ENCODE measurements around the gene TSC2. TPM values are rescaled to one million over a fixed set of nuclear protein-coding genes. Genes with fewer than 3 reads are reported as not detected.
"Not testable (repeated sequence)": the region's sequence is repeated elsewhere in the genome, so short reads cannot be mapped to it uniquely, and the experiment has no call there.

TSC2 gene
- total RNA-seq, 1 experiment from 2014 or later = 134 TPM

DNA sequence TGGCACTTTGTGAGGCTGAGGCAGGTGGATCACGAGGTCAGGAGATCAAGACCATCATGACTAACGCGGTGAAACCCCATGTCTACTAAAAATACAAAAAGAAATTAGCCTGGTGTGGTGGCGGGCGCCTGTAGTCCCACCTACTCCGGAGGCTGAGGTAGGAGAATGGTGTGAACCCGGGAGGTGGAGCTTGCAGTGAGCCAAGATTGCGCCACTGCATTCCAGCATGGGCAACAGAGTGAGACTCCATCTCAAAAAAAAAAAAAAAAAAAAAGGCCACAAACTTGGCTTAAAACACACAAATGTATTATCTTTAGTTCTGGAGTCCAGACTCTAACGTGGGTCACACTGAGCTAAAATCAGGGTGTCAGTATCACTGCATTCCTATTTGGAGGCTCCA, 36.1 kb upstream of the TSC2 start:
- H3K36me3 Mint-ChIP-seq; ATAC-seq; H3K9me3 Mint-ChIP-seq; POLR2A ChIA-PET; DNase-seq (ENCODE audit: low spot score); H3K27me3 Mint-ChIP-seq (ENCODE audit: low read depth); H3K27ac Mint-ChIP-seq; H3K4me3 Mint-ChIP-seq: not testable (repeated sequence)
- peaks cover 22% of the 10 kb centered on the region for H3K4me1 Mint-ChIP-seq
- CTCF ChIA-PET = interaction anchor here (0.6 to 6.5 kb wide), 5 partner anchors 7 to 504 kb away, joined by 3 to 82 read pairs (median 4); no protein-coding TSS in a partner anchor

DNA sequence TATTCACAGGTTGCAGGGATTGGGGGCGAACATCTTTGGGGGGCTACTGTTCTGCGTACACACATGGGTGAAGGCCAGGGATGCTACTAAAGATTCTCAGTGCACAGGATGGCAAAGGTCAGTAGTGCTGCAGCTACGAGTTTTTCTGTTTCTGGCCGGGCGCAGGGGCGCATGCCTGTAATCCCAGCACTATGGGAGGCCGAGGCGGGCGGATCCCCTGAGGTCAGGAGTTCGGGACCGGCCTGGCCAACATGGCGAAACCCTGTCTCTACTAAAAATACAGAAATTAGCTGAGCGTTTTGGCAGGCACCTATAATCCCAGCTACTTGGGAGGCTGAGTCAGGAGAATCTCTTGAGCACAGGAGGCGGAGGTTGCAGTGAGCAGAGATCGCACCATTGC, 34.3 kb upstream of the TSC2 start:
- no peak for ATAC-seq
- TF ChIP-seq IRF1 (CRISPR knock-in tag; IDR thresholded peaks at IDR 0.05) = no peak
- TF ChIP-seq, protein P1, sequence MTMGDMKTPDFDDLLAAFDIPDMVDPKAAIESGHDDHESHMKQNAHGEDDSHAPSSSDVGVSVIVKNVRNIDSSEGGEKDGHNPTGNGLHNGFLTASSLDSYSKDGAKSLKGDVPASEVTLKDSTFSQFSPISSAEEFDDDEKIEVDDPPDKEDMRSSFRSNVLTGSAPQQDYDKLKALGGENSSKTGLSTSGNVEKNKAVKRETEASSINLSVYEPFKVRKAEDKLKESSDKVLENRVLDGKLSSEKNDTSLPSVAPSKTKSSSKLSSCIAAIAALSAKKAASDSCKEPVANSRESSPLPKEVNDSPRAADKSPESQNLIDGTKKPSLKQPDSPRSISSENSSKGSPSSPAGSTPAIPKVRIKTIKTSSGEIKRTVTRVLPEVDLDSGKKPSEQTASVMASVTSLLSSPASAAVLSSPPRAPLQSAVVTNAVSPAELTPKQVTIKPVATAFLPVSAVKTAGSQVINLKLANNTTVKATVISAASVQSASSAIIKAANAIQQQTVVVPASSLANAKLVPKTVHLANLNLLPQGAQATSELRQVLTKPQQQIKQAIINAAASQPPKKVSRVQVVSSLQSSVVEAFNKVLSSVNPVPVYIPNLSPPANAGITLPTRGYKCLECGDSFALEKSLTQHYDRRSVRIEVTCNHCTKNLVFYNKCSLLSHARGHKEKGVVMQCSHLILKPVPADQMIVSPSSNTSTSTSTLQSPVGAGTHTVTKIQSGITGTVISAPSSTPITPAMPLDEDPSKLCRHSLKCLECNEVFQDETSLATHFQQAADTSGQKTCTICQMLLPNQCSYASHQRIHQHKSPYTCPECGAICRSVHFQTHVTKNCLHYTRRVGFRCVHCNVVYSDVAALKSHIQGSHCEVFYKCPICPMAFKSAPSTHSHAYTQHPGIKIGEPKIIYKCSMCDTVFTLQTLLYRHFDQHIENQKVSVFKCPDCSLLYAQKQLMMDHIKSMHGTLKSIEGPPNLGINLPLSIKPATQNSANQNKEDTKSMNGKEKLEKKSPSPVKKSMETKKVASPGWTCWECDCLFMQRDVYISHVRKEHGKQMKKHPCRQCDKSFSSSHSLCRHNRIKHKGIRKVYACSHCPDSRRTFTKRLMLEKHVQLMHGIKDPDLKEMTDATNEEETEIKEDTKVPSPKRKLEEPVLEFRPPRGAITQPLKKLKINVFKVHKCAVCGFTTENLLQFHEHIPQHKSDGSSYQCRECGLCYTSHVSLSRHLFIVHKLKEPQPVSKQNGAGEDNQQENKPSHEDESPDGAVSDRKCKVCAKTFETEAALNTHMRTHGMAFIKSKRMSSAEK (CRISPR knock-in tag; IDR thresholded peaks at IDR 0.05; ENCODE audit: borderline replicate concordance) = no peak
- no peak for TF ChIP-seq TP53 (CRISPR knock-in tag; IDR thresholded peaks at IDR 0.05)
- no peak for TF ChIP-seq EMX1 (CRISPR knock-in tag; IDR thresholded peaks at IDR 0.05)
- no peak for TF ChIP-seq TCF7 (CRISPR knock-in tag; IDR thresholded peaks at IDR 0.05; ENCODE audit: low read depth)
- no peak for TF ChIP-seq PREB (CRISPR knock-in tag; IDR thresholded peaks at IDR 0.05; ENCODE audit: borderline replicate concordance)
- TF ChIP-seq NFYB (CRISPR knock-in tag; conservative IDR thresholded peaks at IDR 0.05; ENCODE audit: low read depth) = no peak
- no peak for TF ChIP-seq CTCF (IDR thresholded peaks at IDR 0.05)
- TF ChIP-seq RORB (CRISPR knock-in tag; IDR thresholded peaks at IDR 0.05) = no peak
- TF ChIP-seq FOXJ3 (CRISPR knock-in tag; IDR thresholded peaks at IDR 0.05; ENCODE audit: borderline replicate concordance) = no peak
- no peak for TF ChIP-seq CREB1 (CRISPR knock-in tag; IDR thresholded peaks at IDR 0.05)
- no peak for TF ChIP-seq MLX (CRISPR knock-in tag; IDR thresholded peaks at IDR 0.05)
- TF ChIP-seq SOX15 (CRISPR knock-in tag; IDR thresholded peaks at IDR 0.05) = no peak
- no peak for TF ChIP-seq TEAD1 (CRISPR knock-in tag; IDR thresholded peaks at IDR 0.05)
- no peak for TF ChIP-seq ELF4 (CRISPR knock-in tag; IDR thresholded peaks at IDR 0.05; ENCODE audit: low read depth)
- no peak for TF ChIP-seq NR2C2 (CRISPR knock-in tag; IDR thresholded peaks at IDR 0.05)
- TF ChIP-seq ATF1 (CRISPR knock-in tag; IDR thresholded peaks at IDR 0.05) = no peak
- no peak for TF ChIP-seq ZNF263 (CRISPR knock-in tag; IDR thresholded peaks at IDR 0.05; ENCODE audit: low read depth)
- no peak for TF ChIP-seq ZNF317 (CRISPR knock-in tag; IDR thresholded peaks at IDR 0.05; ENCODE audit: borderline replicate concordance, low read depth)
- TF ChIP-seq ATF2 (CRISPR knock-in tag; IDR thresholded peaks at IDR 0.05; ENCODE audit: borderline replicate concordance, low read depth) = no peak
- CTCF ChIA-PET = interaction anchor here (0.5 to 6.5 kb wide), 4 partner anchors 9 to 21 kb away, joined by 3 to 82 read pairs (median 4); no protein-coding TSS in a partner anchor
- H3K27ac Mint-ChIP-seq = no peak overlapping the region
- H3K9me3 Mint-ChIP-seq = no peaks in the 10 kb centered on the region
- peaks cover 9% of the 10 kb centered on the region for H3K4me1 Mint-ChIP-seq
- H3K4me3 Mint-ChIP-seq = no peak overlapping the region
- no peak for DNase-seq (ENCODE audit: low spot score)
- H3K27me3 Mint-ChIP-seq (ENCODE audit: low read depth) = peaks cover 26% of the 10 kb centered on the region
- H3K36me3 Mint-ChIP-seq = peaks cover 3% of the 10 kb centered on the region; the same call in 1 of the 2 replicates
- POLR2A ChIA-PET = no interaction called here
